HL-60 (cell line): Measurements from ENCODE around the gene SHB.

ENCODE experiments used
- DNase-seq, 2 experiments: peaks; one replicate each; pipeline ENCODE4 v3.0.0-alpha.2; 2010 to 2020; ENCODE audit warnings: low read depth in 1 of 2, low spot score in 1 of 2
- H3K27ac ChIP-seq: fragments of 250-450 bp; sonication (Bioruptor Pico); replicated peaks from 2 replicates; pipeline ENCODE4 v1.5.1; 2020; ENCODE audit warnings: mild to moderate bottlenecking, moderate library complexity
- H3K27me3 ChIP-seq: fragments of 250-450 bp; sonication (Bioruptor Pico); 2 replicates; pipeline ENCODE4 v1.5.1; 2021; ENCODE audit warnings: mild to moderate bottlenecking, moderate library complexity; ENCODE audit not compliant: insufficient read depth, poor library complexity, severe bottlenecking
- H3K4me3 ChIP-seq: replicated peaks from 2 replicates; pipeline ENCODE4 v1.5.1; 2011; ENCODE audit warnings: mild to moderate bottlenecking, control low read depth, low read length; ENCODE audit not compliant: insufficient read depth
- GABPA ChIP-seq: IDR thresholded peaks from 2 replicates; pipeline ENCODE4 v1.6.1; 2012; ENCODE audit warnings: low read depth
- POLR2AphosphoS5 ChIP-seq: IDR thresholded peaks from 2 replicates; pipeline ENCODE4 v1.6.1; 2012; ENCODE audit warnings: low read depth
- SPI1 ChIP-seq: IDR thresholded peaks from 2 replicates; pipeline ENCODE4 v1.6.1; 2012; ENCODE audit warnings: low read depth, mild to moderate bottlenecking, borderline replicate concordance
- TF ChIP-seq, protein P1 (sequence below): IDR thresholded peaks from one replicate; pipeline ENCODE4 v1.5.1; 2011; ENCODE audit warnings: low read length, control low read depth, inconsistent platforms; ENCODE audit not compliant: insufficient read depth
- TF ChIP-seq, protein P2 (sequence below): IDR thresholded peaks from 2 replicates; pipeline ENCODE4 v1.6.1; 2012; ENCODE audit warnings: low read depth; ENCODE audit not compliant: insufficient replicate concordance

SHB gene

DNA sequence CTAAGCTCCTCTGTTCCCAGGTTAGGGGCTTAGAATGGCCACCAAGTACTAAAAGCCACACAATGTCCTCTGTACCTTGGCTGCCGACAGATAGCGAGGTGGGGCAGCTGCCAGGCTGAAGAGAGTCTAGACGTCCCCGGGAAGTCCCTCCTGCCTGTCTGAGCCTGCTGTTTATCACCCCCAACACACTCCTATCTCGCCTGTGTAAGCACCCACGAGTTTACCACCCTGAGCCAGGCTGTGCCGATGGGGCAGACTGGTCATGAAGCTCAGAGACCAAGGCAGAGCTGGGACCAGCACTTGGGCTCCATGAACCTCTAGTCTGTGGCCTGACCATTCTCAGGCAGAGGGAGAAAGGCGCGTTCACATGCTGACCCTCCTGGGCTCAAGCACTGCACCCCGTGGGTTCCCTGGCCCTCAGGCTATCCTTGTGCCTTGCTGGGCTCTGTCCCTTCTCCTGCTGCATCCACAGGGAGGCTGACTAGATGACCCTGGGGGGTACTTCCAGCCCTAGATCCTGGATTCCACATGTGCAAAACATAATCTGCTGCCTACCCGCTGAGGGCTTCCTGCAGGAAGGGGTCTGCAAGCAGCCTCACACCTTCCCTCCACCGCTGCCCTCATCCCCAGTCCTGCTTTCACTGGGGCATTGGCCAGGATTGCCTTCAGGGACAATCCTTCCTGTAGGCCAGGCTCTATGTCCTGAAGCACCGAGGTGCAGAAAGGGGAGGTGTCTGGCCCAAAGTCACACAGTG is 146.5 kb downstream of the SHB start:
- DNase-seq = no peak
- TF ChIP-seq, protein P1, sequence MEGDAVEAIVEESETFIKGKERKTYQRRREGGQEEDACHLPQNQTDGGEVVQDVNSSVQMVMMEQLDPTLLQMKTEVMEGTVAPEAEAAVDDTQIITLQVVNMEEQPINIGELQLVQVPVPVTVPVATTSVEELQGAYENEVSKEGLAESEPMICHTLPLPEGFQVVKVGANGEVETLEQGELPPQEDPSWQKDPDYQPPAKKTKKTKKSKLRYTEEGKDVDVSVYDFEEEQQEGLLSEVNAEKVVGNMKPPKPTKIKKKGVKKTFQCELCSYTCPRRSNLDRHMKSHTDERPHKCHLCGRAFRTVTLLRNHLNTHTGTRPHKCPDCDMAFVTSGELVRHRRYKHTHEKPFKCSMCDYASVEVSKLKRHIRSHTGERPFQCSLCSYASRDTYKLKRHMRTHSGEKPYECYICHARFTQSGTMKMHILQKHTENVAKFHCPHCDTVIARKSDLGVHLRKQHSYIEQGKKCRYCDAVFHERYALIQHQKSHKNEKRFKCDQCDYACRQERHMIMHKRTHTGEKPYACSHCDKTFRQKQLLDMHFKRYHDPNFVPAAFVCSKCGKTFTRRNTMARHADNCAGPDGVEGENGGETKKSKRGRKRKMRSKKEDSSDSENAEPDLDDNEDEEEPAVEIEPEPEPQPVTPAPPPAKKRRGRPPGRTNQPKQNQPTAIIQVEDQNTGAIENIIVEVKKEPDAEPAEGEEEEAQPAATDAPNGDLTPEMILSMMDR = no peak
- TF ChIP-seq GABPA = no peak
- no peak for TF ChIP-seq POLR2AphosphoS5
- TF ChIP-seq SPI1 = no peak
- TF ChIP-seq, protein P2, sequence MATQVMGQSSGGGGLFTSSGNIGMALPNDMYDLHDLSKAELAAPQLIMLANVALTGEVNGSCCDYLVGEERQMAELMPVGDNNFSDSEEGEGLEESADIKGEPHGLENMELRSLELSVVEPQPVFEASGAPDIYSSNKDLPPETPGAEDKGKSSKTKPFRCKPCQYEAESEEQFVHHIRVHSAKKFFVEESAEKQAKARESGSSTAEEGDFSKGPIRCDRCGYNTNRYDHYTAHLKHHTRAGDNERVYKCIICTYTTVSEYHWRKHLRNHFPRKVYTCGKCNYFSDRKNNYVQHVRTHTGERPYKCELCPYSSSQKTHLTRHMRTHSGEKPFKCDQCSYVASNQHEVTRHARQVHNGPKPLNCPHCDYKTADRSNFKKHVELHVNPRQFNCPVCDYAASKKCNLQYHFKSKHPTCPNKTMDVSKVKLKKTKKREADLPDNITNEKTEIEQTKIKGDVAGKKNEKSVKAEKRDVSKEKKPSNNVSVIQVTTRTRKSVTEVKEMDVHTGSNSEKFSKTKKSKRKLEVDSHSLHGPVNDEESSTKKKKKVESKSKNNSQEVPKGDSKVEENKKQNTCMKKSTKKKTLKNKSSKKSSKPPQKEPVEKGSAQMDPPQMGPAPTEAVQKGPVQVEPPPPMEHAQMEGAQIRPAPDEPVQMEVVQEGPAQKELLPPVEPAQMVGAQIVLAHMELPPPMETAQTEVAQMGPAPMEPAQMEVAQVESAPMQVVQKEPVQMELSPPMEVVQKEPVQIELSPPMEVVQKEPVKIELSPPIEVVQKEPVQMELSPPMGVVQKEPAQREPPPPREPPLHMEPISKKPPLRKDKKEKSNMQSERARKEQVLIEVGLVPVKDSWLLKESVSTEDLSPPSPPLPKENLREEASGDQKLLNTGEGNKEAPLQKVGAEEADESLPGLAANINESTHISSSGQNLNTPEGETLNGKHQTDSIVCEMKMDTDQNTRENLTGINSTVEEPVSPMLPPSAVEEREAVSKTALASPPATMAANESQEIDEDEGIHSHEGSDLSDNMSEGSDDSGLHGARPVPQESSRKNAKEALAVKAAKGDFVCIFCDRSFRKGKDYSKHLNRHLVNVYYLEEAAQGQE = no peak
- H3K27ac ChIP-seq = no peak overlapping the region
- H3K27me3 ChIP-seq = no peaks in the 10 kb centered on the region
- no peak overlapping the region for H3K4me3 ChIP-seq

DNA sequence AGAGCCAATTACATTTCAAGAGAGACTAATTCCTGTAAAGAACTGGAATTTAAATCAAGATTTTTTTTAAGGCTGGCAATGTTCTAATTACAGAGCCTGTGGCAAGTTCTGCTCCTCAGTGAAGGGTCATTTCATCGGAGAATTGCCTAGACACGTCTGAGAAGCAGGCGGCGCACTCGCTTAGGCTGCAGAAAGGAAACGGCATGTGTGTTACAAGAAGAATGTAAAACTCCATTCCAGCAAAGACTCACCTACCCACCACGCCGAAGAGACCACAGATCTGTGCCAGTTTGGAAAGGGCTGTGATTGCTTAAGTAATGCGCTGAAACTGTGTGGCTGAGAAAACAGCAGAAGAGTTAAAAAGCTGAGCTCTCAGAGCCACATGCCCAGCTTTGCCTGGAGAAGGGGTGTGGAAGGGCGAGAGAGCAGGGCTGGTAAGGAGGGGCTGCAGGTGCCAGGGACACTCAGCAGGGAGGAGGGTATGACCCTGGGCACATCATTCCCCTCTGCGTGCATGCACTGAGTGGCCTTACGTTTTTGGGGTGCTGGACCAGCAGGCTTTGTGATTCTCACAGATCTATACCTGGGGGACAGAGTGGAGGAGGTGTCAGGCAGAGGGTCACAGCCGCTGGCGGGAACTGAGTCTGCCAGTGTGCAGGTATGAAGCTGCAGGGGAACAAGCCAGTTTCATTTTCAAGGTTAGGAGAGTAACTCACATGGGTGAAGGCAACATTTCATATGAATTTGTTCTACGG is 147.3 kb downstream of the SHB start:
- H3K27ac ChIP-seq = no peak overlapping the region
- no peak for TF ChIP-seq POLR2AphosphoS5
- TF ChIP-seq, protein P2 = no peak
- TF ChIP-seq SPI1 = no peak
- TF ChIP-seq, protein P1 = no peak
- no peak for TF ChIP-seq GABPA

DNA sequence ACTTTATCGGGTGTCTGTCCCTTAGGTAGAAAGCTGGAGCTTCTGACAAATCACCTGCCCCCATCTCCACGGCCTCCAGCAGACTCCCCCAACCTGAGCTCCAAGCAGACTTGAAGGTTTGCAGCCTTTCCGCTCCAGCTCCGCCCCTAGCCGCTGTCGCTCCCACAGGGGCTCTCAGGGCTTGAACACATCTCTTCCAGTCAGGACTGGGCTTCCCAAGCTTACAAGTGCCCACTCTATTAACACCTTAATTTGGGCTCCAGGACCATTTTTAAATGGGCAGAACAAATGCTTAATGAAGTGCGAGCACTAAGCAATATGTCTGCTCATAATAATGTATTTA is 147.9 kb downstream of the SHB start:
- Histone ChIP-seq H3K4me3 (no peak overlapping the region), H3K27ac (no peak overlapping the region), H3K27me3 (no peaks in the 10 kb centered on the region)
- TF ChIP-seq GABPA (no peak), POLR2AphosphoS5 (no peak), SPI1 (no peak)
- TF ChIP-seq, protein P2 = no peak
- TF ChIP-seq, protein P1 = no peak
- DNase-seq = no peak

More for the DNA sequence above, 147.3 kb downstream of the SHB start:
- DNase-seq = no peak
- Histone ChIP-seq H3K4me3 (no peak overlapping the region), H3K27me3 (no peaks in the 10 kb centered on the region)
